Body of pancreas (tissue), 4 donors: ENCODE measurements around the gene NABP1. TPM values are rescaled to one million over a fixed set of nuclear protein-coding genes. Genes with fewer than 3 reads are reported as not detected.

ENCODE experiments used
- ATAC-seq: fragments of 150-250 bp; one replicate; pipeline ENCODE4 v1.9.1; 2016
- DNase-seq, 4 donors: peaks; one replicate each; pipeline ENCODE4 v3.0.0-alpha.2; 2019
- H3K27ac ChIP-seq, 4 donors: fragments of 200-600 bp; sonication (generic); 1 replicate in 3 of 4; 2 replicates in 1 of 4; pipeline versions ENCODE4 v1.5.1 to v1.6.1; 2016 to 2019; ENCODE audit warnings: mild to moderate bottlenecking in 1 of 4, mixed read lengths in 1 of 4, moderate library complexity in 1 of 4
- H3K27me3 ChIP-seq, 2 donors: fragments of 200-600 bp; sonication (generic); one replicate each; pipeline ENCODE4 v1.6.0; 2016; ENCODE audit warnings: mild to moderate bottlenecking in 1 of 2
- H3K36me3 ChIP-seq, 2 donors: fragments of 200-600 bp; sonication (generic); replicated peaks in 1 of 2; 2 replicates each; pipeline ENCODE4 v1.5.1; 2016; ENCODE audit warnings: low read depth in 2 of 2; ENCODE audit not compliant: insufficient read depth in 1 of 2
- H3K4me1 ChIP-seq: fragments of 200-600 bp; sonication (generic); one replicate; pipeline ENCODE4 v1.6.0; 2016
- H3K4me3 ChIP-seq, 2 donors: fragments of 200-600 bp; sonication (generic); 1 replicate in 1 of 2; 2 replicates in 1 of 2; pipeline ENCODE4 v1.5.1; 2016 to 2019
- H3K9me3 ChIP-seq, 3 donors: fragments of 200-600 bp; sonication (generic); 1 replicate in 2 of 3; 2 replicates in 1 of 3; pipeline ENCODE4 v1.5.1; 2016
- POLR2A ChIP-seq, 3 donors: fragments of 450-650 bp; IDR thresholded peaks; one replicate each; pipeline ENCODE4 v1.6.1; 2016; ENCODE audit warnings: antibody characterized with exemption in 3 of 3, mild to moderate bottlenecking in 2 of 3
- WGBS, 2 donors: methylation state at CpG; one replicate each; pipeline ENCODE4 v1.1.5; 2017; 5-methylcytosine and 5-hydroxymethylcytosine counted together
- intact Hi-C: fragments of 100-400 bp; cut with DNase I; formaldehyde crosslinking; loops from one replicate; pipeline ENCODE4 v1.15.1; 2023
- total RNA-seq, 2 donors: library from RNA; depleted of rRNA; stranded (reverse); fragments of >200 nt; gene quantifications; one replicate each; pipeline ENCODE4 v1.1.0, GENCODE V29; 2016
- TF ChIP-seq, protein P1 (sequence below), 7 experiments: fragments of 450-650 bp in 4 of 7; fragments of 200-600 bp in 3 of 7; sonication (generic) in 3 of 7; IDR thresholded peaks; one replicate each; pipeline ENCODE4 v1.5.1; 2016 to 2019; ENCODE audit warnings: antibody characterized with exemption in 7 of 7

NABP1 gene
- total RNA-seq, 2 donors from 2014 or later, result 10.9 to 39.2 TPM

DNA sequence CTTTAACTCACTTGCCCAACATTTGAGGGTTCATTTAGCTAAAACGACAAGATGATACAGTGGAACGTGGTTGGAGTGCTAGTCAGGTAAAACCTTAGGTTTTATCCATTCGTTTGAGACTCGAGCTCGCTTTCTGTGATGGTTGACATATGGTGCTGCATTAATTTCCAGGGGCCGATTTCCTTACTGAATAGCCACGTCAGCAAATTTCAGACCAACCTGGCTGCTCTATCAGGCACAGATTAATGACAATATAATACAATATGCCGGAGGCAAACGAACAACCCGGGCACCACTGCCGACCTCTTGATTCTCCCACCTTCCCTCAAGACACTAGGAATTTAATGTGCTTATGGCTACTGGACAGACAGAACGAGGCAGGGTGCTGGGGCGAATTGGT, 42.0 kb downstream of the NABP1 start:
- WGBS, 2 donors, result 79 to 83% methylated on average over 13 of the region's 13 CpGs
- TF ChIP-seq, protein P1, sequence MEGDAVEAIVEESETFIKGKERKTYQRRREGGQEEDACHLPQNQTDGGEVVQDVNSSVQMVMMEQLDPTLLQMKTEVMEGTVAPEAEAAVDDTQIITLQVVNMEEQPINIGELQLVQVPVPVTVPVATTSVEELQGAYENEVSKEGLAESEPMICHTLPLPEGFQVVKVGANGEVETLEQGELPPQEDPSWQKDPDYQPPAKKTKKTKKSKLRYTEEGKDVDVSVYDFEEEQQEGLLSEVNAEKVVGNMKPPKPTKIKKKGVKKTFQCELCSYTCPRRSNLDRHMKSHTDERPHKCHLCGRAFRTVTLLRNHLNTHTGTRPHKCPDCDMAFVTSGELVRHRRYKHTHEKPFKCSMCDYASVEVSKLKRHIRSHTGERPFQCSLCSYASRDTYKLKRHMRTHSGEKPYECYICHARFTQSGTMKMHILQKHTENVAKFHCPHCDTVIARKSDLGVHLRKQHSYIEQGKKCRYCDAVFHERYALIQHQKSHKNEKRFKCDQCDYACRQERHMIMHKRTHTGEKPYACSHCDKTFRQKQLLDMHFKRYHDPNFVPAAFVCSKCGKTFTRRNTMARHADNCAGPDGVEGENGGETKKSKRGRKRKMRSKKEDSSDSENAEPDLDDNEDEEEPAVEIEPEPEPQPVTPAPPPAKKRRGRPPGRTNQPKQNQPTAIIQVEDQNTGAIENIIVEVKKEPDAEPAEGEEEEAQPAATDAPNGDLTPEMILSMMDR (IDR thresholded peaks at IDR 0.05), result no peak
- no peak for TF ChIP-seq POLR2A (IDR thresholded peaks at IDR 0.05)
- intact Hi-C loops, result no loop called here

DNA sequence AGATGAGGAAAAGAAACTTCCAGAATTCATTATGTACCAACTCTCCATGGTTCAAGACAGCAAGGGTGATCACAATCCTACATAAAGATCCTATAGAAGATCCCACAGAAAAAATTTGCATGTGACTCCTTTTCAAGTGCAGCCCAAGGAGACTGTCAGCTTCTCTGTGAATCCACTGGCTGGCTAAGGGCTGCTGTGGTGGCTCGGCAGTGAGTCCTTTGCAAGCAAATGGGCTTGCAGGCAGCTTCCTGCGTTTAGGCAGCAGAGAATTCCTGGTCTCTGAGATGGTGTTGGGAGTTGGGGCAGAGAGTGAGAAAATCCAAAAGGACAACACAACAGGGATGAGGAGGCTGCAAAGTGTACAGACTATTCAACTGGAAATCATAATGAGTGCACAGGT, 43.4 kb downstream of the NABP1 start:
- no peak for TF ChIP-seq POLR2A (IDR thresholded peaks at IDR 0.05)
- TF ChIP-seq, protein P1 (IDR thresholded peaks at IDR 0.05), result no peak
- no peaks in the 10 kb centered on the region for H3K27me3 ChIP-seq
- no peak for DNase-seq
- no peaks in the 10 kb centered on the region for H3K4me1 ChIP-seq
- ATAC-seq, result no peak
- H3K4me3 ChIP-seq, result no peak overlapping the region
- intact Hi-C loops, result no loop called here
- no peak overlapping the region for H3K27ac ChIP-seq
- H3K36me3 ChIP-seq, result no peaks in the 10 kb centered on the region
- no peaks in the 10 kb centered on the region for H3K9me3 ChIP-seq
- WGBS, 2 donors, result 77 to 80% methylated on average over 2 of the region's 2 CpGs

More for the DNA sequence above, 42.0 kb downstream of the NABP1 start:
- no peak overlapping the region for H3K4me3 ChIP-seq
- H3K9me3 ChIP-seq, result no peaks in the 10 kb centered on the region
- H3K27ac ChIP-seq, result no peak overlapping the region
- H3K4me1 ChIP-seq, result no peaks in the 10 kb centered on the region
- no peaks in the 10 kb centered on the region for H3K27me3 ChIP-seq
- DNase-seq, result no peak
- ATAC-seq, result no peak
- H3K36me3 ChIP-seq, result no peaks in the 10 kb centered on the region

GRCh38 chr2:191724015-191724414, 46.1 kb downstream of the NABP1 start:
- H3K27ac ChIP-seq, result no peak overlapping the region
- TF ChIP-seq, protein P1 (IDR thresholded peaks at IDR 0.05), result no peak
- TF ChIP-seq POLR2A (IDR thresholded peaks at IDR 0.05), result no peak
- intact Hi-C loops, result no loop called here
- no peaks in the 10 kb centered on the region for H3K9me3 ChIP-seq
- no peaks in the 10 kb centered on the region for H3K36me3 ChIP-seq
- WGBS, 2 donors, result 41 to 56% methylated on average over 1 of the region's 1 CpG
- H3K27me3 ChIP-seq, result no peaks in the 10 kb centered on the region
- no peaks in the 10 kb centered on the region for H3K4me1 ChIP-seq
- ATAC-seq (no peak), DNase-seq (no peak)
- no peak overlapping the region for H3K4me3 ChIP-seq

GRCh38 chr2:191728750-191729624, 51.1 kb downstream of the NABP1 start:
- H3K36me3 ChIP-seq, result no peaks in the 10 kb centered on the region
- no peak for DNase-seq
- 59 to 68% methylated on average over 5 of the region's 5 CpGs for WGBS, 2 donors
- no peaks in the 10 kb centered on the region for H3K4me1 ChIP-seq
- no peak for ATAC-seq
- no peak overlapping the region for H3K27ac ChIP-seq
- no peak overlapping the region for H3K4me3 ChIP-seq
- no peak for TF ChIP-seq POLR2A (IDR thresholded peaks at IDR 0.05)
- TF ChIP-seq, protein P1 (IDR thresholded peaks at IDR 0.05), result no peak
- H3K9me3 ChIP-seq, result no peaks in the 10 kb centered on the region
- no peaks in the 10 kb centered on the region for H3K27me3 ChIP-seq
- intact Hi-C loops, result no loop called here

DNA sequence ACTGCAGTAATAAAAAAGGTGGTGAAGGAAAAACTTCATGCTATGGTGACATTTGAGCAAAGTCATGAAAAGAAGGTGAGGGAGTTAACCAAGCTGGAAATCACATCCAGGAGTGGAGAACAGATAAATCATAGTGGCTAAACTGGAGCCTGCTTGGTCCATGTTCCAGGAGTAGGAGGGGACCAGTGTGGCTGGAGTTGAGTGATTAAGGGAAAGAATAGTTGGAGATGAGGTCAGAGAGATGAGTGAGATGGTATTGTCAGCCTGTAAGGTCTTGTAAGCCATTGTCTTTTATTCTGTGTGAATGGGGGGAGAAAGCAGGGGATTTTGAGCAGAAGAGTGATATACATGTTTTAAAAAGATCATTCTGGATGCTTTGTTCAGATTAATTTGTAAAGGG, 52.3 kb downstream of the NABP1 start:
- no peaks in the 10 kb centered on the region for H3K27me3 ChIP-seq
- no peaks in the 10 kb centered on the region for H3K4me1 ChIP-seq
- TF ChIP-seq POLR2A (IDR thresholded peaks at IDR 0.05), result no peak
- TF ChIP-seq, protein P1 (IDR thresholded peaks at IDR 0.05), result no peak
- DNase-seq, result no peak
- intact Hi-C loops, result no loop called here
- no peak overlapping the region for H3K27ac ChIP-seq
- no peak overlapping the region for H3K4me3 ChIP-seq
- no peak for ATAC-seq
- no peaks in the 10 kb centered on the region for H3K36me3 ChIP-seq
- H3K9me3 ChIP-seq, result no peaks in the 10 kb centered on the region
